ENCODE results near the gene CCL4L2.
"Not testable (repeated sequence)": the region's sequence is repeated elsewhere in the genome, so short reads cannot be mapped to it uniquely, and the experiment has no call there.

The CCL4L2 gene

GRCh38 chr17:36229644-36230043, 18.8 kb downstream of the CCL4L2 start:
- not testable (repeated sequence) for H3K4me3 ChIP-seq (replicated peaks; ENCODE audit: low read depth, low read length); DNase-seq (ENCODE audit: extremely low read depth, low read depth)

GRCh38 chr17:36242046-36242445, 31.2 kb downstream of the CCL4L2 start:
- not testable (repeated sequence) for DNase-seq (ENCODE audit: extremely low read depth, low read depth); H3K4me3 ChIP-seq (replicated peaks; ENCODE audit: low read depth, low read length)

All from HFF-Myc (cell line).